SU-DHL-6 (cell line): ENCODE measurements around the gene MAL.

Experiments used
- CTCF ChIP-seq: fragments of 200-600 bp; sonication (generic); IDR thresholded peaks from one replicate; pipeline ENCODE4 v1.5.1; 2017; ENCODE audit warnings: antibody characterized with exemption, mild to moderate bottlenecking, low read length, moderate library complexity; ENCODE audit not compliant: insufficient read depth, poor library complexity, severe bottlenecking
- EZH2phosphoT487 ChIP-seq: fragments of 200-600 bp; sonication (generic), shearing (Covaris generic); conservative IDR thresholded peaks from 2 replicates; pipeline ENCODE4 v1.6.1; 2018; ENCODE audit warnings: mild to moderate bottlenecking, antibody characterized with exemption, low read length, moderate library complexity, mixed read lengths

DNA sequence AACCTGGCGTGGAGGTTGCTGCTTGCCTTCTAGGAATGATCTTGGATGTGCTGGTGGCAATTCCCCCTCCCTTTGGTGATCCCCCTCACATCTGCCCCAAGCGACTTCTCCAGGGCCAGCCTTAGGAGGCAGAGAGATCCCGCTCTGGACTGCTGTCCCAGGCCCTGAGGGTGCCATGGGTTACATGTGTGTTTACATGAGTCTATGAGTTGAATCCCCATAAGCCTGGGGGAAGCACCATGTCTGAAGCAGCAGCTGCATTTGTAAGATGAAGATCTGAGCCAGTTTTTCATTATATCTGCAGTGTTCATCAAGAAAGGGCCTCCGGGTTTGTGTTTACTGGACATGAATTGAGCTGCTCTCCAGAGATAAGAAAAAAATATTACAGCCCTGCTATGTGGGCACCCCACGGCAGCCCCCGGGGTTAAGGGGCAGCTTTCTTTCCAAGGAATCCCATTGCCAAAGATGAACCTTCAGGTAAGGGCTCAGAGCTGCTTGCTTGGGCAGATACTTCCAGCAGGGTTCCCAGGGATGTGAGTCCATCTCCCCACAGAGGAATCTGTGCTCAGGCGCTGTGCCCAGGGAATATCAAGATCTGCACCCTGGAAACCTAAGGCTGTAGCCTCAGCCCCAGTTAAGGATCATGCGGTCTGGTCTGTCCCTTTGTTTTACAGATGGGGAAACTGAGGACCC, 50.1 kb downstream of the MAL start:
- TF ChIP-seq CTCF (no peak), EZH2phosphoT487 (no peak)
